Epithelial cell of prostate (primary cell): ENCODE data around the gene NCBP2.

Experiments
- DNase-seq: peaks from one replicate; pipeline ENCODE4 v3.0.0-alpha.2; 2011; ENCODE audit warnings: low read depth, low spot score
- H3K27ac ChIP-seq: fragments of 450-650 bp; 2 replicates; pipeline ENCODE4 v1.5.1; 2017; ENCODE audit warnings: mild to moderate bottlenecking

The NCBP2 gene

GRCh38 chr3:196942915-196943277 is 568 bp upstream of the NCBP2 start:
- peak overlapping the region; percentile 95 for H3K27ac ChIP-seq
- no peak for DNase-seq

- no peak for DNase-seq
- peak overlapping the region; percentile 95 for H3K27ac ChIP-seq
These were observed 551 bp downstream of the NCBP2 start for GRCh38 chr3:196941729-196942225.

DNA sequence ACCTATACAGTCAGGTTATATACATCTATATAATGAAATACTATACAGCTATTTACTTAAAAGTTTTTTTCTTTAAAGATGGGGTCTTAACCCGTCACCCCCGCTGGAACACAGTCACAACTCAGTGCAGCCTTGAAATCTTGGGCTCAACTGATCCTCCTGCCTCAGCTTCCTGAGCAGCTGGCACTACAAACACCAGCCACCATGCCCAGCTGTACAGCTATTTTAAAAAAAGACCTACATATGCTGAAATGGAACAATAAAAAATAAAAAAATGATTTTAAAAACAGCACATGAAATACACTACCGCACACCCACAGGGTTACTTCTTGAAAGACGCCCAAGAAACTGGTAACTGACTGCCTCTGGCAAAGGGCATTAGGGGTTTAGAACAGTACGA is 3.8 kb downstream of the NCBP2 start:
- no peak for DNase-seq
- no peak overlapping the region for H3K27ac ChIP-seq

DNA sequence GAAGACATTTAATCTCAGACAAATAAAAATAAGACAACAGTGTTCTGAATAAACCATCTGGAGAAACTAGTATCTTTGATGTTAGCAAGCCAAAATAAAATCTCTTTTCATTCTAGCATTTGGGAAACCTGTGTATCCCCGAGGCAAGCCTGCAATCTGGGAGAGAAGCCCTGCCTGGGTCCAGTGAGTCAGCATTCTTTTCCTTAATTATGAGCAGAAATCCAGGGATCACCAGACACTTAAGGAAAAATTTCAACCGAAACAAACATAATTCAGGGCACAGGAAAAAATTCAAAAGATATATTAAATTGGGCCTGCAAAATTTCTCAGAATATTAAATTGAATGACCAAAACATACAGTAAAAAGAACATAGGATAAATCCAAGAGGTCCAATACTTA is 4.2 kb downstream of the NCBP2 start:
- H3K27ac ChIP-seq: no peak overlapping the region
- no peak for DNase-seq

- DNase-seq: no peak
- H3K27ac ChIP-seq: no peak overlapping the region
These were observed 6.0 kb downstream of the NCBP2 start for GRCh38 chr3:196936288-196936687.

GRCh38 chr3:196932600-196932999 is 9.7 kb downstream of the NCBP2 start:
- DNase-seq: no peak
- H3K27ac ChIP-seq: no peak overlapping the region

- H3K27ac ChIP-seq: no peak overlapping the region
- no peak for DNase-seq
These were observed 10.3 kb downstream of the NCBP2 start for GRCh38 chr3:196931828-196932587.

DNA sequence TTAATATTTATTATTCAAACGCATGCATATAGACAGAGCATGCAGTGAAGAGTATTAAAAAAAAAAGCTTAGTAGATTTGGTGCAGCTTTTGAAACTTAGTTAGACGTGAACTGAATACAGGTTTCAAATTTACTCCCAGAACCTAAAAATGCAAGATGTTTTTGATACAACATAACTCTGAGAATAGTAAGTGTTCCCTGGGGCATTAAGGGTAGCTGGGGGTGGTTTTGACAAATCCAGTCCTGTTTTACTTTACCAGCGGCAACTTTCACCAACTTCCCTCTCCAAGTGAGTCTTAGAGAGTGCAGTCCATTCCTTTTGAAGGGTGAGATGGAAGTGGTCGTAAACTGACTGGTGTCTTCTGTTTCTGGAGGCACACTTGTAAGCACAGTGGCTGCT is 11.2 kb downstream of the NCBP2 start:
- no peak overlapping the region for H3K27ac ChIP-seq
- DNase-seq: no peak

DNA sequence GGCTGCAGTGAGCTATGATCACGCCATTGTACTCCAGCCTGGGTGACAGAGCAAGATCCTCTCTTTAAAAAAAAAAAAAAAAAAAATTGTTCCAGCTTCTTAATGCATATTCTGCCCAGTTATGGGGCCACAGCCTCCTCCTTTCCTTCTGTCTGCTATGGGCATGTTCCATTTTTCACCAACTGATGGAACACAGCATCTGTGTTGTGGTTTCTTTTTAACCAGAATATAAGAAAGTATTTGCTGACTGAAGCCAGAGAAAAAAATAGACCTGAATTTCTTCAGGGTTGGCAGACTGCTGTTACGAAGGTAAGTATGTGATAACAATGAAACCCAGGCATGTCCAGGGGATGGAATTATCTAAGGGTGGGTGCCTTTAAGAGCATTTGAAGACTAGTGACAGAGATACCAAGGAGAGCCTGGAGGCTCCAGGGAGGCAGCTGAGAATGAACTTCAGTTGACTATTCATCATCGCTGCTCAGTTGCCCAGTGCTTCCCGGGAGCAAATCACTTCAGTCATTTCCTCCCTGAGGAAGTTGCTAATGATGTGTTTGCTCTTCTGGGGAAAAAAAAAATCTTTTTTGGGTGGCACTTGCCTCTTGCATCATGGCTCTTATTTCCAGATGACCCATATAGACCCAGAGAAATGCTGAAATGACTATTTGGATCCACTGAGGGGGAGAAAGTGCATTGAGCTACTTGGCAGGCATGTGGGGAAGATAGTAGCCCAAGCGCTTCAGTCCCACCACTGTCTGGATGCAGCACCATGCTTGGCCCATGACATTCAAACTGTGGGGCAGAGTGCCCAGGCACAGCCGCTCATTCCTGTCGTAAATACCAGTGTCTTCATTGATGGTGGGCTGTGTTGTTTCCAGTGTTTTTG is 14.5 kb downstream of the NCBP2 start:
- no peak overlapping the region for H3K27ac ChIP-seq
- no peak for DNase-seq

DNA sequence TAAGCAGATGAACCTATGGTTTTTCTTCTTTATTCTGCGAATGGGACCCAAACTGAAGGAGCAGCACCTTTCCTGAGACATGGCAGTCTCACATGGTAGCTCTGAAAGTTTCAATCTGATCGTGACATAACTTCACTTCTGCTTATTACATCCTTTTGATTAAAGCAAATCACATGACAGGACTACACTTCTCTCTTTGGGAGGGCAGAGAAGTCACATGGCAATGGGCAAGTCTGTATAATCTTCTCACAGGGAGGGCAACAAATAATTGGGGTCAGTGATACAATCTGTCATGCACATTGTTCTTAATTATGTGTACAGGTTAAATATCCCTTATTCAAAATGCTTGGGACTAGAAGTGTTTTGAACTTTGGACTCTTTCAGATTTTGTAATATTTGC is 21.6 kb downstream of the NCBP2 start:
- no peak for DNase-seq
- H3K27ac ChIP-seq: no peak overlapping the region

- no peak for DNase-seq
These were observed 23.4 kb downstream of the NCBP2 start for GRCh38 chr3:196918968-196919367.

DNA sequence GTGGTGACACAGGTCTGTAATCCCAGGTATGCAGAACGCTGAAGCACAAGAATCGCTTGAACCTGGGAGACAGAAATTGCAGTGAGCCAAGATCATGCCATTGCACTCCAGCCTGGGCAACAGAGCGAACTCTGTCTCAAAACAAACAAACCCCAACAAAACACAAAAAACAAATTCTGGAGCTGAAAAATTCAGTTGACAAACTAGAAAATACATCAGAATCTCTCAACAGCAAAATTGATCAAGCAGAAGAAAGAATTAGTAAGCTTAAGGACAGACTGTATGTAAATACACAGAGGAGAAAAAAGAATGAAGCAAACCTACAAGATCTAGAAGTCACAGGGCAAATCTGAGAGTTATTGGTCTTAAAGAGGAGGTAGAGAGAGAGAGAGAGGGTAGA is 25.3 kb downstream of the NCBP2 start:
- no peak overlapping the region for H3K27ac ChIP-seq
- DNase-seq: no peak

More at GRCh38 chr3:196918968-196919367, 23.4 kb downstream of the NCBP2 start:
- H3K27ac ChIP-seq: no peak overlapping the region

DNA sequence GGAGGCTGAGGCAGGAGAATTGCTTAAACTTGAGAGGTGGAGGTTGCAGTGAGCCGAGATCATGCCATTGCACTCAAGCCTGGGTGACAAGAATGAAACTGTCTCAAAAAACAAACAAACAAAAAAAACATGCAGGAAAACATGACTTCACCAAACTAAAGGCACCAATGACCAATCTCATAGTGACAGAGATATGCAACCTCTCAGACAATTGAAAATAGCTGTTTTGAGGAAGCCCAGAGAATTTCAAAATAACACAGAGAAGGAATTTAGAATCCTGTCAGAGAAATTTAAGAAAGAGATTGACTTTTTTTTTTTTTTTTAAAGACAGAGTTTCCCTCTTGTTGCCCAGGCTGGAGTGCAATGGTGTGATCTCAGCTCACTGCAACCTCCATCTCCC is 26.1 kb downstream of the NCBP2 start:
- no peak for DNase-seq
- H3K27ac ChIP-seq: no peak overlapping the region

- no peak overlapping the region for H3K27ac ChIP-seq
- no peak for DNase-seq
These were observed 27.0 kb downstream of the NCBP2 start for GRCh38 chr3:196915375-196915774.

DNA sequence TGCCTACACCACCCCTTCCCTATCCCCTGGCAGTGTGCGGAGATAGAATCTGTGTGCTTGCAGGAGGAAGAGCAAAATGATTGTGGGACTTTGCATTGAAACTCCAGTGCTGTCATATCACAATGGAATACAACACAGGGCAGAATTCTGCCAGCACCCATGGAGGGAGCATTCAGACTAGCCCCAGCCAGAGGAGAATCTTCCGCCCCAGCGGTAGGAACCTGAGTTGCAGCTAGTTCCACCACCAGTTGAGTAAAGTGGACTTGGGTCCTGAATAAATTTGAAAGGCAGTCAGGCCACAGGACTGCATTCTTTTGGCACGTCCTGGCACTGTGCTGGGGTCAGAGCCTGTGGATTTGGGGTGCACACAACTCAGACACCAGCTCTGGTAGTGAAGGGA is 27.5 kb downstream of the NCBP2 start:
- no peak overlapping the region for H3K27ac ChIP-seq
- DNase-seq: no peak

GRCh38 chr3:196903740-196904139 is 38.6 kb downstream of the NCBP2 start:
- no peak overlapping the region for H3K27ac ChIP-seq
- DNase-seq: no peak

GRCh38 chr3:196902296-196902695 is 40.0 kb downstream of the NCBP2 start:
- no peak overlapping the region for H3K27ac ChIP-seq
- no peak for DNase-seq

- no peak overlapping the region for H3K27ac ChIP-seq
- no peak for DNase-seq
These were observed 40.6 kb downstream of the NCBP2 start for GRCh38 chr3:196901768-196902167.

GRCh38 chr3:196896229-196896628 is 46.1 kb downstream of the NCBP2 start:
- no peak overlapping the region for H3K27ac ChIP-seq
- DNase-seq: no peak

GRCh38 chr3:196894557-196895295 is 47.6 kb downstream of the NCBP2 start:
- no peak for DNase-seq

More at GRCh38 chr3:196894557-196895295, 47.6 kb downstream of the NCBP2 start:
- no peak overlapping the region for H3K27ac ChIP-seq
